KMS-11 (cell line): ENCODE results near the gene SIRT5.
A peak's percentile ranks its signal among the peaks of the same experiment; 100 is the strongest.

ENCODE experiments used
- H2AFZ ChIP-seq: fragments of 200-600 bp; sonication (generic); 2 replicates; pipeline ENCODE4 v1.6.1; 2016; ENCODE audit warnings: antibody characterized with exemption, mixed run types, low read depth
- H3K27ac ChIP-seq: fragments of 200-600 bp; sonication (generic); 2 replicates; pipeline ENCODE4 v1.6.1; 2016; ENCODE audit warnings: mild to moderate bottlenecking, mixed run types
- H3K27me3 ChIP-seq: fragments of 200-600 bp; sonication (generic); 2 replicates; pipeline ENCODE4 v1.6.1; 2017; ENCODE audit warnings: mild to moderate bottlenecking, low read depth, mixed run types, moderate library complexity; ENCODE audit not compliant: insufficient read depth
- H3K36me3 ChIP-seq: fragments of 200-600 bp; sonication (generic); 2 replicates; pipeline ENCODE4 v1.6.1; 2017; ENCODE audit warnings: mild to moderate bottlenecking, mixed run types; ENCODE audit not compliant: insufficient read depth
- H3K4me1 ChIP-seq: fragments of 200-600 bp; sonication (generic); 2 replicates; pipeline ENCODE4 v1.6.1; 2016; ENCODE audit warnings: mild to moderate bottlenecking, low read depth, mixed run types; ENCODE audit not compliant: poor library complexity, severe bottlenecking
- H3K4me2 ChIP-seq: fragments of 200-600 bp; sonication (generic); 2 replicates; pipeline ENCODE4 v1.7.0; 2016; ENCODE audit warnings: mild to moderate bottlenecking, mixed run types
- H3K4me3 ChIP-seq: fragments of 200-600 bp; sonication (generic); IDR thresholded peaks from 2 replicates; pipeline ENCODE4 v1.6.1; 2017; ENCODE audit warnings: low read depth, low read length, mixed read lengths; ENCODE audit not compliant: insufficient read depth
- H3K79me2 ChIP-seq: fragments of 200-600 bp; sonication (generic); 2 replicates; pipeline ENCODE4 v1.6.1; 2016; ENCODE audit warnings: low read depth, mixed run types; ENCODE audit not compliant: insufficient read depth
- H3K9ac ChIP-seq: fragments of 200-600 bp; sonication (generic); 2 replicates; pipeline ENCODE4 v1.6.1; 2016; ENCODE audit warnings: mild to moderate bottlenecking, mixed run types
- H4K20me1 ChIP-seq: fragments of 200-600 bp; sonication (generic); 2 replicates; pipeline ENCODE4 v1.6.1; 2016; ENCODE audit warnings: mild to moderate bottlenecking, mixed run types; ENCODE audit not compliant: insufficient read depth
- TF ChIP-seq, protein P1 (sequence below): fragments of 200-600 bp; sonication (generic); conservative IDR thresholded peaks from 2 replicates; pipeline ENCODE4 v1.6.1; 2017; ENCODE audit warnings: low read depth, mild to moderate bottlenecking, antibody characterized with exemption, low read length, moderate library complexity, mixed read lengths

SIRT5 gene

DNA sequence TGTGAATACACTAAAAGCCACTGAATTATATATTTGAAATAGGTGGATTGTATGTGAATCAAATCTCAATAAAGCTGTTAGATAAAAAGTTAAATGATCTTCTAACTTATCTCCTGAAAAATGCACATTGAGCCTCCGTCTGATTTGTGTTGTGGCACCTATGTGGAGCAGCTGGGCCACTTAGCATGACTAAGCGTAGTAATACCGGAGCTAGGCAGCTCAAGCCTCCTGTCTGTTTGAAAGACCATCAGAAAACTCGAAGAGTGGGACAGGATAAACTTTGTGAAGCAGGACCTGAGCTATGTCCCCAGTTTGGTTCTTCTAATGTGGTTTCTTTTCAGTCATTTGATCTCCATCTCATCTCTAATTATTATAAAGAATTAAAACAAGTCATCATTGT is 29.7 kb downstream of the SIRT5 start:
- H2AFZ ChIP-seq, result no peak overlapping the region
- peaks cover 21% of the 10 kb centered on the region for H3K4me1 ChIP-seq
- H3K79me2 ChIP-seq, result no peaks in the 10 kb centered on the region
- H3K36me3 ChIP-seq, result no peaks in the 10 kb centered on the region
- no peak overlapping the region for H3K9ac ChIP-seq
- no peaks in the 10 kb centered on the region for H4K20me1 ChIP-seq
- H3K4me2 ChIP-seq, result peak overlapping the region; percentile 15; the same call in 1 of the 2 replicates
- TF ChIP-seq, protein P1, sequence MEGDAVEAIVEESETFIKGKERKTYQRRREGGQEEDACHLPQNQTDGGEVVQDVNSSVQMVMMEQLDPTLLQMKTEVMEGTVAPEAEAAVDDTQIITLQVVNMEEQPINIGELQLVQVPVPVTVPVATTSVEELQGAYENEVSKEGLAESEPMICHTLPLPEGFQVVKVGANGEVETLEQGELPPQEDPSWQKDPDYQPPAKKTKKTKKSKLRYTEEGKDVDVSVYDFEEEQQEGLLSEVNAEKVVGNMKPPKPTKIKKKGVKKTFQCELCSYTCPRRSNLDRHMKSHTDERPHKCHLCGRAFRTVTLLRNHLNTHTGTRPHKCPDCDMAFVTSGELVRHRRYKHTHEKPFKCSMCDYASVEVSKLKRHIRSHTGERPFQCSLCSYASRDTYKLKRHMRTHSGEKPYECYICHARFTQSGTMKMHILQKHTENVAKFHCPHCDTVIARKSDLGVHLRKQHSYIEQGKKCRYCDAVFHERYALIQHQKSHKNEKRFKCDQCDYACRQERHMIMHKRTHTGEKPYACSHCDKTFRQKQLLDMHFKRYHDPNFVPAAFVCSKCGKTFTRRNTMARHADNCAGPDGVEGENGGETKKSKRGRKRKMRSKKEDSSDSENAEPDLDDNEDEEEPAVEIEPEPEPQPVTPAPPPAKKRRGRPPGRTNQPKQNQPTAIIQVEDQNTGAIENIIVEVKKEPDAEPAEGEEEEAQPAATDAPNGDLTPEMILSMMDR, result no peak
- no peaks in the 10 kb centered on the region for H3K27me3 ChIP-seq
- H3K4me3 ChIP-seq, result no peak overlapping the region
- peak overlapping the region; percentile 10; the same call in 1 of the 2 replicates for H3K27ac ChIP-seq

DNA sequence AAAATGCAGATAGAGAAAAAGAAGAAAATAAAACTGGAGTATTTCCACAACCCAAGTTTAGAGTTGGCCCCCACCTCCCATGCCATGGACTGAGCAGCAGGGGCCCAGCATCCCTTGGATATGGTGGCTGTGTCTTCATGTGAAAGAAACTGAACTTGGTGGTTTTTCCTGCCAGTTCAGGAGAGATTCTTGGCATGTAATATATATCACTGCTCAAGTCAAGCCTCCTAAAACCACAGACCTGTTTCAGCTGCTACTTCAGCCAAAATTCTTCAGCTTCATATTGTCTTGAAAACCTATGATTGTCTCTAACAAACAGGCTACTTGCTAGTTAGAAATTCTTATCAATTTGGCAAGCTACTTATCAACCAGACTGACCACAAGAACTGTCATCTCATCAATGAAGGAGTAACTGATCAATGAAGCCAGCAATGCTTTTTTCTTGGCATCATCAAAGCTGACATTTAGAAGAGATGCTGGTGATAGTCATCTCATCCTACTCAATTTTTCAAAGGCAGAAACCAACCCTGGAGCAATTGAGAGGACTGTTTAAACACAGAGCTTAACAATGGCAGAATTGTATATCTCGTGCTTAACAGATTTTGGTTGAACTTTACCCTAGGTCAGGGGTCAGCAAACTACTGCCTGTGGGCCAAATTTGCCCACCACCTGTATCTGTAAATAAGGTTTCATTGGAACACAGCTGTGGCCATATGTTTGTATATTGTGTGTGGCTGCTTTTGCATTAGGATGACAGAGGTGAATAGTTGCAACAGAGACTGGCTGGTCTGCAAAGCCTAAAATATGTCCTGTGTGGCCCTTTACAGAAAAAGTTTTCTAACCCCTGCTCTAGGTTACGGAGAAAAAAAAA is 30.4 kb downstream of the SIRT5 start:
- Histone ChIP-seq H3K4me3 (no peak overlapping the region), H3K9ac (no peak overlapping the region), H3K4me1 (peaks cover 21% of the 10 kb centered on the region), H2AFZ (no peak overlapping the region), H3K27ac (peak overlapping the region; percentile 10; the same call in 1 of the 2 replicates), H3K27me3 (no peaks in the 10 kb centered on the region), H3K36me3 (no peaks in the 10 kb centered on the region), H3K79me2 (no peaks in the 10 kb centered on the region), H3K4me2 (peak overlapping the region; percentile 15; the same call in 1 of the 2 replicates), H4K20me1 (no peaks in the 10 kb centered on the region)
- TF ChIP-seq, protein P1, result no peak

DNA sequence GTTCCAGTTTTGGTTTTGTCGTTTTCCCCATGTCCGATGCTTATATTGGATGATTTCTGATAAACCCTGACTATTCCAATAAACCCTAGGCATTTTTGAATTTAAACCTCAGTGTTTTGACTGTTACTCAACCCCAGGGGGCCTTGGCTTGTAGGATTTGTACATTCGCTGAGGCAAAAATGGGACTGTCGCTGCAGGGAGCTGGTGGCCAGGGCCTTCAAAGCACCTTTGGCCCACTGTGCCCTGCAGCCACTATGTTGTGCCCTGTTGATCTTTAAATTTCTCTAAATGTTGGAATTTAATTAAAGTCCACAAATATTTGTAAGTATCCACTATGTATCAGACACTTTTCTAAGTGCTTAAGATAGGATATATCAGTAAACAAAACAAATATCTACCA is 31.2 kb downstream of the SIRT5 start:
- Histone ChIP-seq H3K79me2 (no peaks in the 10 kb centered on the region), H2AFZ (no peak overlapping the region), H3K9ac (no peak overlapping the region), H3K4me3 (no peak overlapping the region), H3K27me3 (no peaks in the 10 kb centered on the region), H3K36me3 (no peaks in the 10 kb centered on the region), H3K4me1 (peaks cover 27% of the 10 kb centered on the region), H3K4me2 (no peak overlapping the region), H4K20me1 (no peaks in the 10 kb centered on the region), H3K27ac (no peak overlapping the region)
- TF ChIP-seq, protein P1, result no peak

DNA sequence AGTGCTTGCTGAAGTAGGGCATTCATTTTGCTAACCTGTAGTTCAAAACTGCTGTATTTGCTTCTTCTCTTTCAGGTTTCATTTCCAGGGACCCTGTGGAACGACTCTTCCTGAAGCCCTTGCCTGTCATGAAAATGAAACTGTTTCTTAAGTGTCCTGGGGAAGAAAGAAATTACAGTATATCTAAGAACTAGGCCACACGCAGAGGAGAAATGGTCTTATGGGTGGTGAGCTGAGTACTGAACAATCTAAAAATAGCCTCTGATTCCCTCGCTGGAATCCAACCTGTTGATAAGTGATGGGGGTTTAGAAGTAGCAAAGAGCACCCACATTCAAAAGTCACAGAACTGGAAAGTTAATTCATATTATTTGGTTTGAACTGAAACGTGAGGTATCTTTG is 37.3 kb downstream of the SIRT5 start:
- H3K27ac ChIP-seq, result peak overlapping the region; percentile 61
- H3K4me2 ChIP-seq, result peak overlapping the region; percentile 97
- peaks cover 45% of the 10 kb centered on the region for H3K4me1 ChIP-seq
- TF ChIP-seq, protein P1, result no peak
- peak overlapping the region; percentile 28; the same call in 1 of the 2 replicates for H3K9ac ChIP-seq
- no peaks in the 10 kb centered on the region for H3K27me3 ChIP-seq
- H2AFZ ChIP-seq, result peak overlapping the region; percentile 20
- 0 out of 2 replicates have a peak, but pooled peaks cover 5% of the 10 kb centered on the region for H4K20me1 ChIP-seq
- no peaks in the 10 kb centered on the region for H3K36me3 ChIP-seq
- no peak overlapping the region for H3K4me3 ChIP-seq
- peaks cover 29% of the 10 kb centered on the region for H3K79me2 ChIP-seq
